NCI-H2029 treated with DMSO at 0.1 percent for 48 hours (cell line): ENCODE results near the gene PWP1.

ENCODE experiments used
- DNase-seq: peaks from one replicate; lab custom pipeline; 2025; lab: John Stamatoyannopoulos, UW

PWP1 gene

GRCh38 chr12:107685360-107686248 is at the start of gene PWP1:
Gene PWP1, plus strand, starts transcription at chr12:107685799. Its CDS starts 101 bp downstream, at chr12:107685900.
- DNase-seq: peak; percentile 79

GRCh38 chr12:107641154-107641553 is 44.4 kb upstream of the PWP1 start:
- DNase-seq: no peak

- DNase-seq: no peak
Observed at GRCh38 chr12:107642240-107642639, 43.4 kb upstream of the PWP1 start.

GRCh38 chr12:107645630-107646333 is 39.8 kb upstream of the PWP1 start:
- no peak for DNase-seq

- no peak for DNase-seq
Observed at GRCh38 chr12:107646436-107646835, 39.2 kb upstream of the PWP1 start.

GRCh38 chr12:107649661-107650061 is 35.9 kb upstream of the PWP1 start:
- DNase-seq: no peak

GRCh38 chr12:107650977-107651376 is 34.6 kb upstream of the PWP1 start:
- DNase-seq: no peak

- no peak for DNase-seq
Observed at GRCh38 chr12:107651571-107652449, 33.8 kb upstream of the PWP1 start.

GRCh38 chr12:107653519-107653918 is 32.1 kb upstream of the PWP1 start:
- no peak for DNase-seq

- DNase-seq: no peak
Observed at GRCh38 chr12:107654873-107655272, 30.7 kb upstream of the PWP1 start.

- DNase-seq: peak; percentile 24
Observed at GRCh38 chr12:107655281-107656065, 30.1 kb upstream of the PWP1 start.

GRCh38 chr12:107656302-107656701 is 29.3 kb upstream of the PWP1 start:
- DNase-seq: no peak

GRCh38 chr12:107657133-107657532 is 28.5 kb upstream of the PWP1 start:
- no peak for DNase-seq

GRCh38 chr12:107657621-107658020 is 28.0 kb upstream of the PWP1 start:
- no peak for DNase-seq

- no peak for DNase-seq
Observed at GRCh38 chr12:107660235-107660634, 25.4 kb upstream of the PWP1 start.

- DNase-seq: no peak
Observed at GRCh38 chr12:107660861-107661415, 24.7 kb upstream of the PWP1 start.

GRCh38 chr12:107661830-107662229 is 23.8 kb upstream of the PWP1 start:
- DNase-seq: no peak

GRCh38 chr12:107662484-107662883 is 23.1 kb upstream of the PWP1 start:
- no peak for DNase-seq

GRCh38 chr12:107663277-107663676 is 22.3 kb upstream of the PWP1 start:
- DNase-seq: no peak

GRCh38 chr12:107666009-107666408 is 19.6 kb upstream of the PWP1 start:
- no peak for DNase-seq

GRCh38 chr12:107667464-107667863 is 18.1 kb upstream of the PWP1 start:
- no peak for DNase-seq
